Esophagus squamous epithelium (tissue), 4 donors: ENCODE measurements around the gene B4GALNT2.

Experiments used
- CTCF ChIP-seq, 6 experiments: fragments of 450-650 bp in 4 of 6; fragments of 200-600 bp in 2 of 6; sonication (generic) in 2 of 6; IDR thresholded peaks; one replicate each; pipeline ENCODE4 v1.5.1; 2016 to 2019; ENCODE audit warnings: antibody characterized with exemption in 6 of 6, mild to moderate bottlenecking in 4 of 6, moderate library complexity in 4 of 6
- POLR2A ChIP-seq, 4 donors: fragments of 450-650 bp; IDR thresholded peaks; one replicate each; pipeline ENCODE4 v1.6.1; 2017; ENCODE audit warnings: antibody characterized with exemption in 4 of 4, mild to moderate bottlenecking in 4 of 4, moderate library complexity in 3 of 4

- TF ChIP-seq CTCF (IDR thresholded peaks at IDR 0.05) (peak in 3 of 6 experiments; percentile 12 to 33 (median 25)), POLR2A (IDR thresholded peaks at IDR 0.05) (peak in 2 of 4 donors; percentile 18 to 41)
Measured at GRCh38 chr17:49191917-49192741, 59.6 kb downstream of the B4GALNT2 start.
